Mesothelial cell of epicardium (in vitro differentiated cells): ENCODE results near the gene LY6G6D. TPM values are rescaled to one million over a fixed set of nuclear protein-coding genes. Genes with fewer than 3 reads are reported as not detected.
A peak's percentile ranks its signal among the peaks of the same experiment; 100 is the strongest.

Experiments
- DNase-seq, 2 experiments: peaks; one replicate each; pipeline ENCODE4 v3.0.0; 2021; ENCODE audit warnings: low spot score in 2 of 2; ENCODE audit not compliant: unreplicated experiment in 2 of 2
- H3K27ac Mint-ChIP-seq: 2 replicates; pipeline ENCODE4 v1.8.0; 2021; ENCODE audit warnings: mixed read lengths
- H3K27me3 Mint-ChIP-seq: 2 replicates; pipeline ENCODE4 v1.8.0; 2021; ENCODE audit warnings: low read depth, mixed read lengths
- H3K36me3 Mint-ChIP-seq: 2 replicates; pipeline ENCODE4 v1.8.0; 2021; ENCODE audit warnings: mixed read lengths
- H3K4me1 Mint-ChIP-seq: 2 replicates; pipeline ENCODE4 v1.8.0; 2021; ENCODE audit warnings: mixed read lengths
- H3K4me3 Mint-ChIP-seq: 2 replicates; pipeline ENCODE4 v1.8.0; 2021; ENCODE audit warnings: mild to moderate bottlenecking, moderate library complexity, mixed read lengths
- H3K9me3 Mint-ChIP-seq: 2 replicates; pipeline ENCODE4 v1.8.0; 2021; ENCODE audit warnings: mixed read lengths
- CTCF ChIP-seq: fragments of 200-600 bp; sonication (generic); IDR thresholded peaks from one replicate; pipeline ENCODE4 v1.5.0; 2021; ENCODE audit warnings: antibody characterized with exemption; ENCODE audit not compliant: unreplicated experiment
- total RNA-seq: library from RNA; stranded (reverse); gene quantifications from 3 replicates; pipeline ENCODE4 v1.2.1, GENCODE V29; 2021

The LY6G6D gene
- 0.67 to 1.8 TPM (median 0.82 TPM) in 3 replicates for total RNA-seq

GRCh38 chr6:31715022-31715958 is at the start of gene LY6G6D:
LY6G6D (plus strand) TSS chr6:31715348; CDS start chr6:31715356, 8 bp downstream.
- TF ChIP-seq CTCF, result no peak
- Mint-ChIP-seq H3K4me1 (peaks cover 50% of the 10 kb centered on the region), H3K4me3 (no peak within 1 kb of the TSS), H3K27me3 (no peaks in the 10 kb centered on the region), H3K36me3 (no peaks in the 10 kb centered on the region), H3K27ac (peak within 1 kb of the TSS; percentile 99), H3K9me3 (no peaks in the 10 kb centered on the region)
- no peak for DNase-seq

- peaks cover 18% of the 10 kb centered on the region for H3K36me3 Mint-ChIP-seq
These were observed 49.4 kb upstream of the LY6G6D start, which contains the start of gene CSNK2B for GRCh38 chr6:31665501-31666336. CSNK2B (plus strand) TSS chr6:31666080; CDS start chr6:31666832, 752 bp downstream.

GRCh38 chr6:31666337-31666965 is 48.7 kb upstream of the LY6G6D start:
- Mint-ChIP-seq H3K27ac (peak overlapping the region; percentile 95), H3K4me3 (peak overlapping the region; percentile 86), H3K36me3 (peaks cover 18% of the 10 kb centered on the region), H3K27me3 (no peaks in the 10 kb centered on the region), H3K4me1 (peaks cover 41% of the 10 kb centered on the region), H3K9me3 (no peaks in the 10 kb centered on the region)
- no peak for TF ChIP-seq CTCF
- no peak for DNase-seq

More at GRCh38 chr6:31665501-31666336, 49.4 kb upstream of the LY6G6D start, which contains the start of gene CSNK2B:
- no peaks in the 10 kb centered on the region for H3K27me3 Mint-ChIP-seq
- H3K9me3 Mint-ChIP-seq, result no peaks in the 10 kb centered on the region
- H3K4me1 Mint-ChIP-seq, result peaks cover 47% of the 10 kb centered on the region
- TF ChIP-seq CTCF, result no peak
- DNase-seq, result peak; percentile 89 to 93
- H3K4me3 Mint-ChIP-seq, result peak within 1 kb of the TSS; percentile 86
- H3K27ac Mint-ChIP-seq, result peak within 1 kb of the TSS; percentile 95

GRCh38 chr6:31669676-31670075 is 45.5 kb upstream of the LY6G6D start, which contains the start of gene LY6G5B:
LY6G5B (plus strand) TSS chr6:31669976; CDS start chr6:31670951, 975 bp downstream.
- Mint-ChIP-seq H3K9me3 (no peaks in the 10 kb centered on the region), H3K4me3 (no peak within 1 kb of the TSS), H3K4me1 (peaks cover 19% of the 10 kb centered on the region), H3K27me3 (no peaks in the 10 kb centered on the region), H3K27ac (no peak within 1 kb of the TSS), H3K36me3 (peaks cover 27% of the 10 kb centered on the region)
- TF ChIP-seq CTCF, result no peak
- no peak for DNase-seq

DNA sequence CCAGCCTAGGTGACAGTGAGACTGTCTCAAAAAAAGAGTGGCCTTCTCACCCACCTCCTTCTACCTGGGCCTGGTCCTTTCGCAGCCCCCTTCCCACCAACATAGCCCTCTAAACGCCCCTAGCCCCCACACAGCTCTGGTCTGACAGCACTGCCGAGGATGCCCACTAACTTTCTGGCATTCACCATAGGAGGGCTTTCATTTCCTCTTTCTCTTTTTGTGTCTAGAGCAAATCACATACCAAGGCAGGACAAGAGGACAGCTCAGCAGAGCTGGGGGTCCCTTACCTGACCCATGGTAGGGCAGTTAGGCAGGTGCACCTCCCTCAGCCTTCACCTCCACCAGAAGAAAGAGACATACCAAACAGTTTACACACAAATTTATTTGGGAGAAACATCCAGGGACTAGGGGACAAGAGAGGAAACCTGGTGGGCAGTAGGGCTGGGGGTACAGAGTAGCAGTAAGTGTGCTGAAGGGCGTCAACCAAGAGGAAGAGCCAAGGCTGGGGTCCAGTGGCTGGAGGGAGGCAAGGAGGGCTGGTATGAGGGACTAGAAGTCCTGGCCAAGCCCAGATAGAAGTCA is 38.7 kb upstream of the LY6G6D start:
- peaks cover 11% of the 10 kb centered on the region for H3K36me3 Mint-ChIP-seq
- H3K27ac Mint-ChIP-seq, result no peak overlapping the region
- peaks cover 11% of the 10 kb centered on the region for H3K4me1 Mint-ChIP-seq
- no peaks in the 10 kb centered on the region for H3K9me3 Mint-ChIP-seq
- no peak for DNase-seq
- H3K27me3 Mint-ChIP-seq, result no peaks in the 10 kb centered on the region
- no peak overlapping the region for H3K4me3 Mint-ChIP-seq
- no peak for TF ChIP-seq CTCF
